HG02870 (cell line): Measurements from ENCODE around the gene MBP.
A peak's percentile ranks its signal among the peaks of the same experiment; 100 is the strongest.

Experiments used
- ATAC-seq: cut with Tn5 transposase; IDR thresholded peaks from one replicate; pipeline ENCODE4 v1.9.1; 2021; ENCODE audit warnings: mild to moderate bottlenecking, moderate library complexity; ENCODE audit not compliant: unreplicated experiment

Gene MBP

GRCh38 chr18:77103187-77103850, 29.3 kb downstream of the MBP start:
- no peak for ATAC-seq

GRCh38 chr18:77102259-77103040, 30.1 kb downstream of the MBP start:
- peak; percentile 77 for ATAC-seq

- ATAC-seq: peak; percentile 25
These were observed 30.9 kb downstream of the MBP start for GRCh38 chr18:77101410-77102258.

- ATAC-seq: no peak
These were observed 31.7 kb downstream of the MBP start for GRCh38 chr18:77100751-77101355.

- no peak for ATAC-seq
These were observed 32.9 kb downstream of the MBP start for GRCh38 chr18:77099485-77100370.

GRCh38 chr18:77098538-77099174, 33.9 kb downstream of the MBP start:
- ATAC-seq: no peak

GRCh38 chr18:77098029-77098428, 34.6 kb downstream of the MBP start:
- ATAC-seq: no peak

- ATAC-seq: no peak
These were observed 35.4 kb downstream of the MBP start for GRCh38 chr18:77096936-77097886.

- ATAC-seq: no peak
These were observed 36.9 kb downstream of the MBP start for GRCh38 chr18:77095391-77096371.

GRCh38 chr18:77093586-77093985, 39.0 kb downstream of the MBP start:
- ATAC-seq: no peak

GRCh38 chr18:77093067-77093430, 39.5 kb downstream of the MBP start:
- no peak for ATAC-seq

GRCh38 chr18:77092104-77093066, 40.2 kb downstream of the MBP start:
- no peak for ATAC-seq

- ATAC-seq: no peak
These were observed 41.2 kb downstream of the MBP start for GRCh38 chr18:77091366-77091765.

GRCh38 chr18:77090546-77091174, 41.9 kb downstream of the MBP start:
- no peak for ATAC-seq

GRCh38 chr18:77089723-77090285, 42.8 kb downstream of the MBP start:
- ATAC-seq: no peak
